SHP77 (cell line): ENCODE measurements around the gene USP33.
"Not testable (repeated sequence)": the region's sequence is repeated elsewhere in the genome, so short reads cannot be mapped to it uniquely, and the experiment has no call there.

ENCODE experiments used
- DNase-seq, 2 experiments: peaks; one replicate each; lab custom pipeline; 2025; lab: John Stamatoyannopoulos, UW

The USP33 gene

GRCh38 chr1:77759071-77760028 is at the start of gene USP33:
Gene USP33, minus strand, starts transcription at chr1:77759852. Its CDS starts 18,155 bp downstream, at chr1:77741697.
- DNase-seq, result peak; percentile 68 to 85

- DNase-seq, result no peak
Measured at GRCh38 chr1:77803371-77803770, 43.7 kb upstream of the USP33 start.

DNA sequence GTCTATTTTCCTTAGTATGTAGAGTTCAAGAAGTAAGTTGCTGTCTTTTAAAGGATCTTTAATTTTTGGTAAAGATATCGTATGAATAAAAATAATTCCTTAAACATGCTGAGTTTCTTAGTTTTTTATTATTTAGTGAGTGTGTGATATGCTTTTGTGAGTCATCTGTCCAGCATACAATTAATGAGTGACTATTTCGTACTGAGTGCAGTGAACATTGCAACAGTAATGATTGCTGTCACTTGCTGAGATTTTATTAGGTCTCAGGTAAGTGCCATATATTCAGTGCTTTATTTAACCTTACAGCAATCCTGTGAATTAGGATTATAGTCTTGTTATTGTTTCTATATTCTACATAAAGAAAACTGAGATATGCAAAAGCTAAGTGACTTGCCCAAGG is 42.4 kb upstream of the USP33 start:
- DNase-seq, result no peak

GRCh38 chr1:77797991-77798390 is 38.3 kb upstream of the USP33 start:
- DNase-seq, result no peak

DNA sequence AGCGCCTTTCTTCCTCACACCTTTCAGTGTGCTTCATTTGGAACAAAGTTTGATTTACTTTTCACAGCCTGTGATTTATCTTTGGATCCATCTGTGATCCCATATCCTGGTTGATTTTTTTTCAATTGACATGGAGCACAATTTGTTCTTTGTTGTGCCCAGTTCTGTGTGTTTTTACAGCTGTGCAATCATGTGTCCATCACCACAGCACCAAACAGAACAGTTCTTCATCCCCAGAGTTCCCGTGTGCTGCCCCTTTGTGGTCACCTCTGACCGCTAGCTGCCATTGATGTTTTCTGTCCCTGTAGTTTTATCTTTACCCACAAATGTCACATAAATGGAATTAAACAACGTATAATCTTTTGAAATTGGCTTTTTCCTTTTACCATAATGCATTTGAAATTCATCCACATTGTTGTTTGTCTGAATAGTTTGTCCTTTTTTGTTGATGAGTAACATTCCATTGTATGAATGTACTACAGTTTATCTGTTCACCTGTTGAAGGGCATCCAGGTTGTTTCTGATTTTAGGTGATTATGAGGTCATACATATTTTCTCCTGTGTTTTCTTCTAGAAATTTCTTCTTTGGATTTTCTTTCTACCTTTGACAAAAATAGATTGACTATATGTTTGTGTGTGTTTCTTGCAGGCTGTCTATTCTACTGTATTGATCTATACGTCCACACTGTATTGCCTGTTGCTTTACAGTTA is 37.2 kb upstream of the USP33 start:
- DNase-seq, result peak in 1 of 2 experiments; percentile 12

DNA sequence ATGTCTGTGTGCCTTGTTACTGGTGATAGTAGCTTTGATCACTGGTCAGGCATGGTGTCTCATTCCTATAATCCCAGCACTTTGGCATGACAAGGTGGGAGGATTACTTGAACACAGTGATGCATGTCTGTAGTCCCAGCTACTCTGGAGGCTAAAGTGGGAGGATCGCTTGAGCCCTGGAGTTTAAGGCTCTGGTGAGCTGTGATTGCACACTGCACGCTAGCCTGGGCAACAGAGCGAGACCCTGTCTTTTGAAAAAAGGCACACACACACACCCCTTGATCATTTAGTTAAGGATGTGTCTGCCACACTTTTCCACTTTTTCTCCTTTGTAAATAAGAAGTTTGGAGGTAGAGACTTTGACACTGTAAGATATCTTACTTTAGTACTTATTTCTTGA is 34.9 kb upstream of the USP33 start:
- DNase-seq, result no peak

DNA sequence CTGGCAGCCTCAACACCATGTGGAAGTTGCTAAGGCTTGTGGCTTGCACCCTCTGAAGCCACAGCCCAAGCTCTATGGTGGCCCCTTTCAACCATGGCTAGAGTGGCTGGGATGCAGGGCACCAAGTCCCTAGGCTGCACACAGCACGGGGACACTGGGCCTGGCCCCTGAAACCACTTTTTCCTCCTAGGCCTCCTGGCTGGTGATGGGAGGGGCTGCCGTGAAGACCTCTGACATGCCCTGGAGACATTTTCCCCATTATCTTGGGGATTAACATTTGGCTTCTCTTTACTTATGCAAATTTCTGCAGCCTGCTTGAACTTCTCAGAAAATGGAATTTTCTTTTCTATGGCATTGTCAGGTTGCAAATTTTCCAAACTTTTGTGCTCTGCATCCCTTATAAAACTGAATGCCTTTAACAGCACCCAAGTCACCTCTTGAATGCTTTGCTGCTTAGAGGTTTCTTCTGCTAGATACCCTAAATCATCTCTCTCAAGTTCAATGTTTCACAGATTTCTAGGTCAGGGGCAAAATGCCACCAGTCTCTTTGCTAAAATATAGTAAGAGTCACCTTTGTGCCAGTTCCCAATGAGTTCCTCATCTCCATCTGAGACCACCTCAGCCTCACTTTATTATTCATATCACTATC is 26.6 kb upstream of the USP33 start:
- not testable (repeated sequence) for DNase-seq

DNA sequence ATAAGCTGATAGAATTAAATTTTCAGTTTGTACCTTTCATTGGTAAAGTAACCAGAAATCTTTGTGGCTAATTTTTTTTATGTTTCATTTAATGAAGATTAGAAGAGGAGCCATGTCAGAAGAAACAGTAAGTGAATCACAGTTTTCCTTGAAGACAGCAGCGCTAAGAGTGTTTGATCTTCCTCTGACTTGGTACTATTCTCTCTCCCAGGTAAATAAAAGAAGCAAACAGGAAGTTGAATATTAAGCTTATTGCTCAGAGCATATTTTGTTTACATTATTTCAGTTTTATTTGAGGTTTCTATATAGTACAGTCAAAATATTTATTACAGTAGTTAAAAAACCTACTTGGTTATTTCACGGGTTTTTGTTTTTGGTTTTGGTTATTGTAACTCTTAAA is 23.5 kb upstream of the USP33 start:
- DNase-seq, result no peak

GRCh38 chr1:77781683-77782082 is 22.0 kb upstream of the USP33 start:
- DNase-seq, result no peak

- peak; percentile 90 for DNase-seq
Measured at GRCh38 chr1:77779529-77780281, 20.1 kb upstream of the USP33 start, which contains the start of gene MIGA1. Gene MIGA1, plus strand, starts transcription at chr1:77779649. Its CDS starts 3,604 bp downstream, at chr1:77783253.

- no peak for DNase-seq
Measured at GRCh38 chr1:77776007-77776700, 16.5 kb upstream of the USP33 start.

GRCh38 chr1:77768006-77768405 is 8.4 kb upstream of the USP33 start:
- DNase-seq, result no peak

- DNase-seq, result no peak
Measured at GRCh38 chr1:77762072-77762476, 2.4 kb upstream of the USP33 start.

DNA sequence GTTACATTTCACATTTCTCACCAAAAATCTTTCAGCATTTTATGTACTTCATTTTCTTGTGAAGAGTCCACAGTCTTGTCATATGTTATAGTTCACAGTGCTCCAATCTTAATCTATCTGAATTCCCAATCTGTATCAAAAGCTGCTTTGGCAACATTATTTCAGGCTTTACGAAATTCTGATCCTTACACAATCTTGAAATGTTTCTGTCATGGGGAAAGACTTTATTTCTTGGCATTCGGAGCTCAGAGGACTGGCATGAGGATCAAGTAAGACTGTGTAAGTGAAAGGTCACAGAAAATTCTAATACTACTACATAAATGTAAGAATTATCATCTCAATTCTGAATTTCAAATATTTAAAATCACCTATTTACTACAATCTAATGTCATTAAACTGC is 2.0 kb downstream of the USP33 start:
- no peak for DNase-seq

DNA sequence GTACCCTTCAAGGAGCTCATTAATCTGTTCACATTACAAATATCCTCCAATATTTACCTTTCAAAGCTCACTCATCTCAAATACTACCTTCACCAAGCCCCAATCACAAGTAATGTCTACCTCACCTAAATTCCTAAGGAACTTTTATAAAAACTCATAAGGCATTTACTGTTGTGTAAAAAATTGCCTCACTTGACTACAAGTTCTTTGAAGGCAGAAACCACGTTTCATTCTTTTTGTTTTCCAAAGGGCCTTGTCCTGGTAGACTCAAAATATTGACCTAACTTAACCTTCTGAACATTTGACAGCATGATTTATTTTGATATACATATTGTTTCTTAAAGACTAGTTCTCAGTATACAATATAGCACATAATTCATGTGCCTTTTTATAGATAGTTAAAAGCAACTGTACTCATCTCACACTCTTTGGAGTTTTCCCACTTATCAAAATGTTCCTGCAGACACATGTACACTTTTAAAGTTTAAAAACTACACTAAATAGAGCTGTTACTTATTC is 2.5 kb downstream of the USP33 start:
- DNase-seq, result no peak

- no peak for DNase-seq
Measured at GRCh38 chr1:77756052-77756754, 3.4 kb downstream of the USP33 start.

DNA sequence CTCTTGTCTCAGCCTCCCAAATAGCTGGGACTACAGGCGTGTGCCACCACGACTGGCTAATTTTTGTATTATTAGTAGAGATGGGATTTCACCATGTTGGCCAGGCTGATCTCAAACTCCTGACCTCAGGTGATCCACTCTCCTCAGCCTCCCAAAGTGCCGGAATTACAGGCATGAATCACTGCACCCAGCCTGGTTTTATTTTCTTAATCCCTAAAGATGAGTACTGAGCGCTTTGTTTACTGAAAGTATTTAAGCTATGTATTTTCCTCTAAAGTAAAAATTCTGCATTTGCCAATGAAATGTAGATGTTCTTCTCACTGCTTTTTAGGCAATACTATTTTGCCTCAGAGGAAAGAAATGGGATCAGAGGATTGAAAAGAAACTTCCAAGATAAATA is 10.2 kb downstream of the USP33 start:
- not testable (repeated sequence) for DNase-seq

DNA sequence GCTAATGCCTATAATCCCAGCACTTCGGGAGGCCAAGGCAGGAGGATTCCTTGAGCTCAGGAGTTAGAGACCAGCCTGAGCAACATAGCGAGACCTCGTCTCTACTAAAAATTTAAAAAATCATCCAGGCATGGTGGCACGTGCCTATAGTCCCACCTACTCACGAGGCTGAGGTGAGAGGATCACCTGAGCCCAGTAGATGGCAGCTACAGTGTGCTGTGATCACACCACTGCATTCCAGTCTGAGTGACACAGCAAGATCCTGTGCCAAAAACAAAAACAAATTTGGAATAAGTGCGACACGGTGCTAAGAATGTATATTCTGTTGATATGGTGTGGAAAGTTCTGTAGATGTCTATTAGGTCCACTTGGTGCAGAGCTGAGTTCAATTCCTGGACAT is 15.1 kb downstream of the USP33 start:
- no peak for DNase-seq

GRCh38 chr1:77742011-77742555 is 17.6 kb downstream of the USP33 start:
- DNase-seq, result no peak

DNA sequence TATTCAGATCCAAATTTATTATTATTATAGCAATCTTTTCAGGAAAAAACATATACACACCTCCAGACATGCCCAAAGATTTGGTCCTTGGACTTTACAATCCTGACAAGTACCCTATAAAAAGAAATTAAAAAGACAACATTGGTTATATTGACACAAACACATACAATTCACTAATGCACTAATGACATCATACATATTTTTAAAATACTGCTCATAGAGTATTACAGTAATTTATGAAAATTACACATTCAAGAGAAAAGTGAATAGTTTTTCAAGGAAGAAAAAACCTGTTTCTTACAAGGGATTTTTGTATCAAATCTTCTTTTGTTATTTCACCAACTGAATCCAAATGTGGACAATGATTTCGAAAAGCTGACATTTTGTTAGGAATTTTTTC is 18.3 kb downstream of the USP33 start:
- DNase-seq, result no peak
